Liver (tissue), 3 donors: Measurements from ENCODE around the gene PRKAR1B.

Experiments used
- EGR1 ChIP-seq, 2 donors: IDR thresholded peaks; 2 replicates each; pipeline ENCODE4 v1.6.1; 2016 to 2018; ENCODE audit warnings: antibody characterized with exemption in 2 of 2, low read depth in 2 of 2
- FOXA1 ChIP-seq: IDR thresholded peaks from 2 replicates; pipeline ENCODE4 v1.6.1; 2016; ENCODE audit warnings: antibody characterized with exemption
- GABPA ChIP-seq, 2 donors: IDR thresholded peaks in 1 of 2; conservative IDR thresholded peaks in 1 of 2; 2 replicates each; pipeline ENCODE4 v1.6.1; 2016; ENCODE audit warnings: antibody characterized with exemption in 2 of 2, mild to moderate bottlenecking in 1 of 2, moderate library complexity in 1 of 2
- MAX ChIP-seq: IDR thresholded peaks from 2 replicates; pipeline ENCODE4 v1.6.1; 2016; ENCODE audit warnings: antibody characterized with exemption
- RAD21 ChIP-seq, 2 donors: IDR thresholded peaks; 2 replicates each; pipeline ENCODE4 v1.6.1; 2016; ENCODE audit warnings: antibody characterized with exemption in 2 of 2, mild to moderate bottlenecking in 2 of 2
- REST ChIP-seq: IDR thresholded peaks from 2 replicates; pipeline ENCODE4 v1.6.1; 2016; ENCODE audit warnings: antibody characterized with exemption, mild to moderate bottlenecking
- SP1 ChIP-seq: IDR thresholded peaks from 2 replicates; pipeline ENCODE4 v1.6.1; 2018; ENCODE audit warnings: antibody characterized with exemption, mild to moderate bottlenecking
- TAF1 ChIP-seq: conservative IDR thresholded peaks from 2 replicates; pipeline ENCODE4 v1.6.1; 2016; ENCODE audit warnings: antibody characterized with exemption, mild to moderate bottlenecking
- TF ChIP-seq, protein P1 (sequence below): fragments of 150-350 bp; IDR thresholded peaks from 2 replicates; pipeline ENCODE4 v1.5.1; 2017; ENCODE audit warnings: improper control_type of control experiment, low read depth, low read length; ENCODE audit not compliant: missing input control
- donor health status: healthy.
- donor health status: healthy.

DNA sequence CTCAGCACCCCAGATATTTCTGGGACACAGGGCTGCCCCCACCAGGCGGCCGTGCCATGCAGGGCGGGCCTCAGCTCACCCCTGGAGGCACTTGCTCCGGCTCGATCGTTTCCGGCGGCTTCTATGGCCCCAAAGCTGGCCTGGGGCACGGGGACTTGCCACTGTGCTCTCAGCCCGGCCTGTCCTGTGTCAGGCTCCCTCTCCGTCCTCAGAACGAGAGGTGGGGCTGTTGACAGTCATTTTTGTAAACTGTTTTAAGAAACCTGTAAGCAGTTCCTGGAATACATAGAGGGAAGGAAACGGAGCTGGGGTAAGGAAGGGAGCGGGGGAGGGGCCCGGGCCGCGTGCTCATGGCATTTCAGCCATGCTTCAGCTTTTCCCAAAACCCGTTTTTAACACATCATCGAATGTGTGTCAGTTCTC lies 30.7 kb upstream of the PRKAR1B start:
- TF ChIP-seq, protein P1, sequence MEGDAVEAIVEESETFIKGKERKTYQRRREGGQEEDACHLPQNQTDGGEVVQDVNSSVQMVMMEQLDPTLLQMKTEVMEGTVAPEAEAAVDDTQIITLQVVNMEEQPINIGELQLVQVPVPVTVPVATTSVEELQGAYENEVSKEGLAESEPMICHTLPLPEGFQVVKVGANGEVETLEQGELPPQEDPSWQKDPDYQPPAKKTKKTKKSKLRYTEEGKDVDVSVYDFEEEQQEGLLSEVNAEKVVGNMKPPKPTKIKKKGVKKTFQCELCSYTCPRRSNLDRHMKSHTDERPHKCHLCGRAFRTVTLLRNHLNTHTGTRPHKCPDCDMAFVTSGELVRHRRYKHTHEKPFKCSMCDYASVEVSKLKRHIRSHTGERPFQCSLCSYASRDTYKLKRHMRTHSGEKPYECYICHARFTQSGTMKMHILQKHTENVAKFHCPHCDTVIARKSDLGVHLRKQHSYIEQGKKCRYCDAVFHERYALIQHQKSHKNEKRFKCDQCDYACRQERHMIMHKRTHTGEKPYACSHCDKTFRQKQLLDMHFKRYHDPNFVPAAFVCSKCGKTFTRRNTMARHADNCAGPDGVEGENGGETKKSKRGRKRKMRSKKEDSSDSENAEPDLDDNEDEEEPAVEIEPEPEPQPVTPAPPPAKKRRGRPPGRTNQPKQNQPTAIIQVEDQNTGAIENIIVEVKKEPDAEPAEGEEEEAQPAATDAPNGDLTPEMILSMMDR = no peak
- no peak for TF ChIP-seq REST
- TF ChIP-seq FOXA1 = no peak
- TF ChIP-seq RAD21 (IDR thresholded peaks at IDR 0.05) = no peak
- TF ChIP-seq MAX = no peak
- TF ChIP-seq TAF1 = no peak
- no peak for TF ChIP-seq EGR1 (IDR thresholded peaks at IDR 0.05; ENCODE audit: low read depth in 2 of 2)
- TF ChIP-seq SP1 = no peak
- no peak for TF ChIP-seq GABPA (IDR thresholded peaks at IDR 0.05 in 1 of 2, conservative IDR thresholded peaks at IDR 0.05 in 1 of 2)
